CD14-positive monocyte (primary cell): ENCODE measurements around the gene HOXD8. TPM values are rescaled to one million over a fixed set of nuclear protein-coding genes. Genes with fewer than 3 reads are reported as not detected.

ENCODE experiments used
- DNase-seq, 3 donors: peaks; one replicate each; pipeline ENCODE4 v3.0.0-alpha.2; 2011 to 2022
- H2AFZ ChIP-seq: 2 replicates; pipeline ENCODE4 v1.6.0; 2012; ENCODE audit warnings: mild to moderate bottlenecking, low read depth, low read length, inconsistent platforms; ENCODE audit not compliant: insufficient read depth, poor library complexity, severe bottlenecking
- H3K27ac ChIP-seq, 2 donors: 1 replicate in 1 of 2; 2 replicates in 1 of 2; pipeline ENCODE4 v1.5.1; 2012 to 2013; ENCODE audit warnings: low read length in 2 of 2, control low read depth in 1 of 2, inconsistent platforms in 1 of 2, low read depth in 1 of 2, mild to moderate bottlenecking in 1 of 2
- H3K27me3 ChIP-seq, 2 donors: one replicate each; pipeline versions ENCODE4 v1.6.0 to v1.6.1; 2011 to 2013; ENCODE audit warnings: low read length in 2 of 2; ENCODE audit not compliant: control insufficient read depth in 2 of 2, insufficient read depth in 2 of 2
- H3K36me3 ChIP-seq, 2 donors: replicated peaks in 1 of 2; 1 replicate in 1 of 2; 2 replicates in 1 of 2; pipeline versions ENCODE4 v1.5.1 to v1.6.1; 2012 to 2013; ENCODE audit warnings: low read length in 2 of 2, control low read depth in 1 of 2, inconsistent platforms in 1 of 2, mild to moderate bottlenecking in 1 of 2; ENCODE audit not compliant: insufficient read depth in 2 of 2, control insufficient read depth in 1 of 2
- H3K4me1 ChIP-seq, 2 donors: 1 replicate in 1 of 2; 2 replicates in 1 of 2; pipeline versions ENCODE4 v1.5.1 to v1.6.1; 2012 to 2013; ENCODE audit warnings: low read length in 2 of 2, control low read depth in 1 of 2, inconsistent platforms in 1 of 2, mild to moderate bottlenecking in 1 of 2, moderate library complexity in 1 of 2; ENCODE audit not compliant: insufficient read depth in 2 of 2, control insufficient read depth in 1 of 2
- H3K4me2 ChIP-seq: replicated peaks from 2 replicates; pipeline ENCODE3; 2012; ENCODE audit warnings: low read length, moderate library complexity, mild to moderate bottlenecking; ENCODE audit not compliant: poor library complexity, severe bottlenecking; ENCODE audit errors: extremely low read depth
- H3K4me3 ChIP-seq, 3 experiments: fragments of 200-600 bp in 1 of 3; sonication (generic) in 1 of 3; replicated peaks in 1 of 3; 1 replicate in 2 of 3; 2 replicates in 1 of 3; pipeline ENCODE4 v1.5.1; 2011 to 2013; ENCODE audit warnings: low read length in 3 of 3, mild to moderate bottlenecking in 3 of 3, control low read depth in 2 of 3, low read depth in 2 of 3, inconsistent platforms in 1 of 3, moderate library complexity in 1 of 3
- H3K79me2 ChIP-seq: 2 replicates; pipeline ENCODE4 v1.6.0; 2012; ENCODE audit warnings: mild to moderate bottlenecking, control low read depth, inconsistent platforms, low read length, moderate library complexity; ENCODE audit not compliant: insufficient read depth
- H3K9ac ChIP-seq: 2 replicates; pipeline ENCODE4 v1.6.0; 2017; ENCODE audit warnings: low read length, mild to moderate bottlenecking; ENCODE audit not compliant: insufficient read depth, poor library complexity, severe bottlenecking
- H3K9me3 ChIP-seq, 2 donors: replicated peaks in 1 of 2; 1 replicate in 1 of 2; 2 replicates in 1 of 2; pipeline versions ENCODE4 v1.5.1 to v1.6.1; 2012 to 2013; ENCODE audit warnings: low read length in 2 of 2, control low read depth in 1 of 2; ENCODE audit not compliant: control insufficient read depth in 1 of 2, insufficient read depth in 1 of 2
- H4K20me1 ChIP-seq: 2 replicates; pipeline ENCODE4 v1.6.0; 2012; ENCODE audit warnings: mild to moderate bottlenecking, low read length, control low read depth, moderate library complexity; ENCODE audit not compliant: insufficient read depth
- H3K27ac Mint-ChIP-seq, 7 donors: one replicate each; pipeline ENCODE4 v1.8.0; 2020; ENCODE audit warnings: mild to moderate bottlenecking in 7 of 7, mixed read lengths in 7 of 7, moderate library complexity in 6 of 7, inconsistent platforms in 2 of 7
- H3K27me3 Mint-ChIP-seq, 3 donors: one replicate each; pipeline ENCODE4 v1.8.0; 2021 to 2022; ENCODE audit warnings: low read depth in 3 of 3, mild to moderate bottlenecking in 3 of 3, mixed read lengths in 3 of 3, moderate library complexity in 3 of 3, inconsistent platforms in 1 of 3
- H3K36me3 Mint-ChIP-seq, 2 donors: one replicate each; pipeline ENCODE4 v1.8.0; 2020; ENCODE audit warnings: mixed read lengths in 2 of 2, inconsistent platforms in 1 of 2, mild to moderate bottlenecking in 1 of 2
- H3K4me1 Mint-ChIP-seq: one replicate; pipeline ENCODE4 v1.8.0; 2020; ENCODE audit warnings: mild to moderate bottlenecking, mixed read lengths
- H3K4me3 Mint-ChIP-seq, 2 donors: one replicate each; pipeline ENCODE4 v1.8.0; 2020; ENCODE audit warnings: mild to moderate bottlenecking in 2 of 2, mixed read lengths in 2 of 2, moderate library complexity in 1 of 2
- H3K9me3 Mint-ChIP-seq, 7 donors: one replicate each; pipeline ENCODE4 v1.8.0; 2020 to 2022; ENCODE audit warnings: mixed read lengths in 7 of 7, mild to moderate bottlenecking in 6 of 7, moderate library complexity in 6 of 7, inconsistent platforms in 2 of 7
- WGBS: methylation state at CpG from one replicate; pipeline ENCODE4 v1.1.5; 2013; ENCODE audit warnings: missing lambda C conversion rate; ENCODE audit not compliant: insufficient coverage; 5-methylcytosine and 5-hydroxymethylcytosine counted together
- intact Hi-C, 2 donors: fragments of 100-400 bp; cut with micrococcal nuclease; formaldehyde crosslinking; loops; one replicate each; pipeline versions ENCODE4 v1.15.0 to v1.15.1; 2023
- polyA plus RNA-seq, 3 donors: library from polyadenylated mRNA; depleted of rRNA in 1 of 3; unstranded in 2 of 3; stranded (reverse) in 1 of 3; fragments of 300-500 nt in 2 of 3; fragments of >200 nt in 1 of 3; fragmentation: Illumina TruSeq in 2 of 3; gene quantifications; 1 replicate in 2 of 3; 2 replicates in 1 of 3; pipeline ENCODE4 v1.2.3, GENCODE V29; 2012 to 2021
- TF ChIP-seq, protein P1 (sequence below): fragments of 200-600 bp; IDR thresholded peaks from one replicate; pipeline ENCODE4 v1.8.0; 2022; ENCODE audit warnings: antibody characterized with exemption, mild to moderate bottlenecking

The HOXD8 gene
- polyA plus RNA-seq, 3 donors = not detected

DNA sequence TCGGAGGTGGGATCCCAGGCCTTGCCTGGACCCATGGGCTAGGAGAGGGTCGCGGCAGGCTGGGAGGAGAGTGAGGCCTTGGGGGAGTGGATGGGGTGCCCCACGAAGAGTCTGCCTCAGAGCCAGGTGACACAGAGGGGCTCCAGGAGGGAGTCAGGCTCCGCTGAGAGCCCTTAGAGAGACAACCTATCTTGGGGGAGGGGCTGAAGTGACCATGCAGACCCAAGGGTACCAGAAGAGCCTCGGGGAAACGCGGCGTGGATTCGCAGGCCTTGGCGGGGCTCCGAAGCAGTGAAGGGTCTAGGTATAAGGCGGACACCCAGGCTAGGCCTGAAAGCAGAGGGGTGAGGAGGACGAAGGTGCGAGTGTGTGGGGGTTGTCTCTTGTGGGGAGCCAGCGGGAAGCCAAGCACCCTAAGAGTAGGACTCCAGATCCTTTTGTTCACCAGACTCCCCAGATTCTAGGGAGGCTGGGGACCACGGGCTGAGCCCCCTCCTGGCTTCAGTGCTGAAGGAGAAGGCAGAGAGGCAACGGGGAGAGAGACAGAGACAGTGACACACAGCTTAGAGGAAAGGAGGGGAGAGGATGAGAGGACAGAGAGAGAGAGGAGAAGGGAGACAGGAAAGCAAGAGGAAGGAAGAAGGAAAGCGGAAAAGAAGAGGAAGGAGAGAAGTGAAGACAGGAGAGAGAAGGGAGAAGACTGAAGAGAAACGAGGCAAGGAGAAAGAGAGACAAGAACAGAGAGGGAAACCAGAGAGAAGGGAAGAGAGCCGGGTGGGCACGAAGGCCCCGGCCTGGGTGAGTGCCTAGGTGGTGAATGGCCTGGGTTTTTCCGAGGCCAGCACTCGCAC is 23.6 kb upstream of the HOXD8 start:
- no peak overlapping the region for H3K27ac ChIP-seq
- Mint-ChIP-seq H3K36me3 (peaks cover 3 to 13% of the 10 kb centered on the region in 2 donors), H3K27ac (no peak overlapping the region), H3K4me1 (peaks cover 24% of the 10 kb centered on the region), H3K4me3 (peak overlapping the region in 1 of 2 donors; percentile 83), H3K9me3 (peaks cover 0 to 39% (median 24%) of the 10 kb centered on the region in 7 donors), H3K27me3 (peaks cover 90 to 98% (median 91%) of the 10 kb centered on the region in 3 donors)
- H4K20me1 ChIP-seq = no peaks in the 10 kb centered on the region
- H3K4me3 ChIP-seq = peak overlapping the region in 1 of 3 experiments; percentile 63
- H3K36me3 ChIP-seq = no peaks in the 10 kb centered on the region
- intact Hi-C loops = no loop called here
- peaks cover 77 to 93% of the 10 kb centered on the region in 2 donors for H3K27me3 ChIP-seq
- H3K4me2 ChIP-seq = peak overlapping the region; percentile 59
- no peak for DNase-seq
- no peak overlapping the region for H2AFZ ChIP-seq
- H3K9ac ChIP-seq = no peak overlapping the region
- H3K79me2 ChIP-seq = no peaks in the 10 kb centered on the region
- H3K4me1 ChIP-seq = peaks cover 6 to 12% of the 10 kb centered on the region in 2 donors
- TF ChIP-seq, protein P1, sequence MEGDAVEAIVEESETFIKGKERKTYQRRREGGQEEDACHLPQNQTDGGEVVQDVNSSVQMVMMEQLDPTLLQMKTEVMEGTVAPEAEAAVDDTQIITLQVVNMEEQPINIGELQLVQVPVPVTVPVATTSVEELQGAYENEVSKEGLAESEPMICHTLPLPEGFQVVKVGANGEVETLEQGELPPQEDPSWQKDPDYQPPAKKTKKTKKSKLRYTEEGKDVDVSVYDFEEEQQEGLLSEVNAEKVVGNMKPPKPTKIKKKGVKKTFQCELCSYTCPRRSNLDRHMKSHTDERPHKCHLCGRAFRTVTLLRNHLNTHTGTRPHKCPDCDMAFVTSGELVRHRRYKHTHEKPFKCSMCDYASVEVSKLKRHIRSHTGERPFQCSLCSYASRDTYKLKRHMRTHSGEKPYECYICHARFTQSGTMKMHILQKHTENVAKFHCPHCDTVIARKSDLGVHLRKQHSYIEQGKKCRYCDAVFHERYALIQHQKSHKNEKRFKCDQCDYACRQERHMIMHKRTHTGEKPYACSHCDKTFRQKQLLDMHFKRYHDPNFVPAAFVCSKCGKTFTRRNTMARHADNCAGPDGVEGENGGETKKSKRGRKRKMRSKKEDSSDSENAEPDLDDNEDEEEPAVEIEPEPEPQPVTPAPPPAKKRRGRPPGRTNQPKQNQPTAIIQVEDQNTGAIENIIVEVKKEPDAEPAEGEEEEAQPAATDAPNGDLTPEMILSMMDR = no peak
- 8% methylated on average over 23 of the region's 25 CpGs for WGBS
- peaks cover 0 to 63% of the 10 kb centered on the region in 2 donors for H3K9me3 ChIP-seq

- peaks cover 3 to 16% of the 10 kb centered on the region in 2 donors for H3K36me3 Mint-ChIP-seq
- H3K4me1 Mint-ChIP-seq = peaks cover 28% of the 10 kb centered on the region
- intact Hi-C loops = no loop called here
- H4K20me1 ChIP-seq = no peaks in the 10 kb centered on the region
- no peak within 1 kb of the TSS for H3K27ac Mint-ChIP-seq
- H3K36me3 ChIP-seq = no peaks in the 10 kb centered on the region
- H3K27me3 Mint-ChIP-seq = peaks cover 89 to 98% (median 91%) of the 10 kb centered on the region in 3 donors
- H3K4me3 ChIP-seq = peak within 1 kb of the TSS in 1 of 3 experiments; percentile 63
- H3K27ac ChIP-seq = no peak within 1 kb of the TSS
- H3K79me2 ChIP-seq = no peaks in the 10 kb centered on the region
- peak in 1 of 3 donors; percentile 47 for DNase-seq
- H3K9me3 Mint-ChIP-seq = peaks cover 0 to 43% (median 25%) of the 10 kb centered on the region in 7 donors
- H3K27me3 ChIP-seq = peaks cover 77 to 93% of the 10 kb centered on the region in 2 donors
- no peak within 1 kb of the TSS for H3K9ac ChIP-seq
- peaks cover 6 to 12% of the 10 kb centered on the region in 2 donors for H3K4me1 ChIP-seq
- H3K4me2 ChIP-seq = peak within 1 kb of the TSS; percentile 59
- H3K9me3 ChIP-seq = peaks cover 0 to 62% of the 10 kb centered on the region in 2 donors
- TF ChIP-seq, protein P1 = no peak
- no peak within 1 kb of the TSS for H2AFZ ChIP-seq
- 5% methylated on average over 60 of the region's 85 CpGs for WGBS
- H3K4me3 Mint-ChIP-seq = peak within 1 kb of the TSS; percentile 54 to 87
Observed at GRCh38 chr2:176106581-176107539, 22.6 kb upstream of the HOXD8 start, which contains the start of gene HOXD11. Gene HOXD11, plus strand, starts transcription at chr2:176107280. Its CDS starts 76 bp downstream, at chr2:176107356.
